ENCODE measurements around the gene PRR13.

The PRR13 gene

GRCh38 chr12:53484686-53485575 lies 43.4 kb downstream of the PRR13 start:
- Mint-ChIP-seq H3K4me1 (peaks cover 7% of the 10 kb centered on the region), H3K36me3 (ENCODE audit: low read depth) (peaks cover 49% of the 10 kb centered on the region), H3K4me3 (no peak overlapping the region), H3K27me3 (ENCODE audit: low read depth, poor library complexity) (no peaks in the 10 kb centered on the region), H3K27ac (peak overlapping the region; percentile 86), H3K9me3 (no peaks in the 10 kb centered on the region)
- no peak for DNase-seq
- no peak for TF ChIP-seq CTCF (IDR thresholded peaks at IDR 0.05)

- H3K27me3 Mint-ChIP-seq (ENCODE audit: low read depth, poor library complexity) = peaks cover 2% of the 10 kb centered on the region
- no peak overlapping the region for H3K4me3 Mint-ChIP-seq
- no peaks in the 10 kb centered on the region for H3K9me3 Mint-ChIP-seq
- TF ChIP-seq CTCF (IDR thresholded peaks at IDR 0.05) = no peak
- DNase-seq = no peak
- H3K4me1 Mint-ChIP-seq = peaks cover 12% of the 10 kb centered on the region
- H3K27ac Mint-ChIP-seq = peak overlapping the region; percentile 91
- peaks cover 47% of the 10 kb centered on the region for H3K36me3 Mint-ChIP-seq (ENCODE audit: low read depth)
Observed at GRCh38 chr12:53485955-53486735, 44.6 kb downstream of the PRR13 start.

- H3K4me1 Mint-ChIP-seq = peaks cover 16% of the 10 kb centered on the region
- no peak overlapping the region for H3K4me3 Mint-ChIP-seq
- H3K36me3 Mint-ChIP-seq (ENCODE audit: low read depth) = peaks cover 44% of the 10 kb centered on the region
- peak overlapping the region; percentile 91 for H3K27ac Mint-ChIP-seq
- no peak for DNase-seq
- H3K9me3 Mint-ChIP-seq = no peaks in the 10 kb centered on the region
- TF ChIP-seq CTCF (IDR thresholded peaks at IDR 0.05) = no peak
- peaks cover 2% of the 10 kb centered on the region for H3K27me3 Mint-ChIP-seq (ENCODE audit: low read depth, poor library complexity)
Observed at GRCh38 chr12:53486736-53487487, 45.4 kb downstream of the PRR13 start.

DNA sequence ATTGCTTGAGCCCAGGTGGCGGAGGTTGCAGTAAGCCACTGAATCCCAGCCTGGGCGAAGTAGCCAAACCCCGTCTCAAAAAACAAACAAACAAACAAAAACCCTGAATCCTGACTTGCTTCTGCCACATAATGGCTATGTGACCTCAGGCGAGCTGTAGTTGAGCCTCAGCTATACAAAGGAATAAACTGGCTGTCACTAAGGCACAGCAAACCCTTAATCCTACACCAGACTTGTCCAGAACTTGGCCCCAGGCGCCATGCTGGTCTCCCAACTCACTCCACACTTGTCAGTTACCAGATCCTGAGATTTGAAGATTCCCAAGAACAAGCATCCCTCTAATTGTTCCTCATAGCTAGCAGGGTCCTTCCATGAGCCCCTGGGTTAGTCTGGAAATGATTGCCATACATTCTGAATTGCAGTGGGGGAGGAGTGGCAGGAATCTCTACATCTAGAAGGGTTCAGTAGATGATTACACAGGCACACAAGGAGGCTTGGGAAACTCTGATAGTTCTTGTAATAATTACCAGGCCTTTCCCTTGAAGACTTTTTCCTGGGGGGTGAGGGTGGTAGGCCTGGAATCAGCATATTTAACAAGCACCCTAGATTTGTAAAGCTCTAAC lies 47.8 kb downstream of the PRR13 start:
- peaks cover 24% of the 10 kb centered on the region for H3K36me3 Mint-ChIP-seq (ENCODE audit: low read depth)
- no peaks in the 10 kb centered on the region for H3K9me3 Mint-ChIP-seq
- no peak for TF ChIP-seq CTCF (IDR thresholded peaks at IDR 0.05)
- no peak overlapping the region for H3K27ac Mint-ChIP-seq
- peaks cover 2% of the 10 kb centered on the region for H3K27me3 Mint-ChIP-seq (ENCODE audit: low read depth, poor library complexity)
- no peak for DNase-seq
- H3K4me3 Mint-ChIP-seq = no peak overlapping the region
- H3K4me1 Mint-ChIP-seq = peaks cover 38% of the 10 kb centered on the region

- H3K27me3 Mint-ChIP-seq (ENCODE audit: low read depth, poor library complexity) = peaks cover 2% of the 10 kb centered on the region
- no peaks in the 10 kb centered on the region for H3K9me3 Mint-ChIP-seq
- DNase-seq = no peak
- TF ChIP-seq CTCF (IDR thresholded peaks at IDR 0.05) = no peak
- H3K4me1 Mint-ChIP-seq = peaks cover 60% of the 10 kb centered on the region
- peaks cover 9% of the 10 kb centered on the region for H3K36me3 Mint-ChIP-seq (ENCODE audit: low read depth)
- peak overlapping the region; percentile 95 for H3K27ac Mint-ChIP-seq
- peak overlapping the region; percentile 88 for H3K4me3 Mint-ChIP-seq
Observed at GRCh38 chr12:53492188-53492587, 50.7 kb downstream of the PRR13 start.
